ENCODE results near the gene SLC6A12. TPM values are rescaled to one million over a fixed set of nuclear protein-coding genes. Genes with fewer than 3 reads are reported as not detected.

The SLC6A12 gene
- total and polyA plus RNA-seq, 2 donors (not counting 3 experiments of a cell fraction or from before 2014, with no cell fraction given), result not detected

DNA sequence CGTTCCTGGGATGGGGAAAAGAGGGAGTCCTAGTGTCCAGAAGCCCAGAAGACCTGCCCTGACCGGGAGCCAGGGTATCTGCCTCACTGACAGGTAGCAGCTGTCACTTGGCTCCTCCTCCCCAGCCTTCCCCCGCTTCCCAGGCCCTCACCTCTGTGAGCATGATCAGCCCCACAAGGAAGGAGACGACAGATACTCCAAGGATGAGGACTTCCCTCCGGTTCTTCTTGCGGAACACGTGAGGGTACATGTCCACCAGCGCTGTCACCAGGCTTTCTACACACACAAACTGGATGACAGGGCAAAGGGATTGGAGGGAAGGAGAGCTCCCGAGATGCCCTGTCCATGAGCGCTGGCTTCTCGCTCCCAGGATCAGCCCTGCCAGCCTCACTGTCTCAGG lies 9.9 kb upstream of the SLC6A12 start:
- Histone ChIP-seq H3K4me3 (replicated peaks in 1 of 3; ENCODE audit: insufficient read depth in 1 of 3, low read depth in 1 of 3, low read length in 3 of 3) (no peak overlapping the region), H3K4me1 (ENCODE audit: control insufficient read depth, extremely low read depth, insufficient read depth, low read length) (no peaks in the 10 kb centered on the region), H3K27me3 (ENCODE audit: control insufficient read depth in 2 of 2, insufficient read depth in 2 of 2, low read length in 2 of 2) (peaks cover 0 to 2% of the 10 kb centered on the region in 2 experiments), H3K36me3 (ENCODE audit: control insufficient read depth in 2 of 2, extremely low read depth in 1 of 2, insufficient read depth in 2 of 2, low read length in 2 of 2) (no peaks in the 10 kb centered on the region), H4K20me1 (replicated peaks; ENCODE audit: control insufficient read depth, extremely low read depth, insufficient read depth, low read length) (no peaks in the 10 kb centered on the region), H3K9me3 (replicated peaks; ENCODE audit: control insufficient read depth, insufficient read depth, low read length) (no peaks in the 10 kb centered on the region), H2AFZ (ENCODE audit: low read depth, low read length) (no peak overlapping the region), H3K4me2 (ENCODE audit: insufficient read depth, low read length) (no peak overlapping the region), H3K9me1 (replicated peaks; ENCODE audit: control insufficient read depth, extremely low read depth, insufficient read depth, low read length) (no peaks in the 10 kb centered on the region), H3K79me2 (ENCODE audit: control insufficient read depth, insufficient read depth, low read length) (no peaks in the 10 kb centered on the region), H3K9ac (replicated peaks; ENCODE audit: extremely low read depth, insufficient read depth, low read length) (no peak overlapping the region), H3K27ac (ENCODE audit: insufficient read depth, low read depth, low read length) (no peak overlapping the region)
- dilution Hi-C loops (cut with MboI; ENCODE audit: extremely low pct_ligation_motif_present, low sequenced_read_pairs), result no loop called here
- TF ChIP-seq FOS (IDR thresholded peaks at IDR 0.05; ENCODE audit: borderline replicate concordance, insufficient read depth, low read length) (no peak), GATA2 (IDR thresholded peaks at IDR 0.05; ENCODE audit: insufficient read depth, insufficient read length, low read depth, low read length) (no peak), EZH2 (IDR thresholded peaks at IDR 0.05; ENCODE audit: borderline replicate concordance, low read depth, low read length, severe bottlenecking) (no peak), JUN (IDR thresholded peaks at IDR 0.05; ENCODE audit: borderline replicate concordance, insufficient read depth, insufficient read length, low read depth) (no peak), POLR2AphosphoS5 (IDR thresholded peaks at IDR 0.05; ENCODE audit: insufficient read depth, low read depth, low read length) (no peak), POLR2A (IDR thresholded peaks at IDR 0.05; ENCODE audit: low read depth, low read length) (no peak)
- TF ChIP-seq, protein P1, sequence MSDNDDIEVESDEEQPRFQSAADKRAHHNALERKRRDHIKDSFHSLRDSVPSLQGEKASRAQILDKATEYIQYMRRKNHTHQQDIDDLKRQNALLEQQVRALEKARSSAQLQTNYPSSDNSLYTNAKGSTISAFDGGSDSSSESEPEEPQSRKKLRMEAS (IDR thresholded peaks at IDR 0.05; ENCODE audit: insufficient read depth, insufficient read length), result no peak
- TF ChIP-seq, protein P2, sequence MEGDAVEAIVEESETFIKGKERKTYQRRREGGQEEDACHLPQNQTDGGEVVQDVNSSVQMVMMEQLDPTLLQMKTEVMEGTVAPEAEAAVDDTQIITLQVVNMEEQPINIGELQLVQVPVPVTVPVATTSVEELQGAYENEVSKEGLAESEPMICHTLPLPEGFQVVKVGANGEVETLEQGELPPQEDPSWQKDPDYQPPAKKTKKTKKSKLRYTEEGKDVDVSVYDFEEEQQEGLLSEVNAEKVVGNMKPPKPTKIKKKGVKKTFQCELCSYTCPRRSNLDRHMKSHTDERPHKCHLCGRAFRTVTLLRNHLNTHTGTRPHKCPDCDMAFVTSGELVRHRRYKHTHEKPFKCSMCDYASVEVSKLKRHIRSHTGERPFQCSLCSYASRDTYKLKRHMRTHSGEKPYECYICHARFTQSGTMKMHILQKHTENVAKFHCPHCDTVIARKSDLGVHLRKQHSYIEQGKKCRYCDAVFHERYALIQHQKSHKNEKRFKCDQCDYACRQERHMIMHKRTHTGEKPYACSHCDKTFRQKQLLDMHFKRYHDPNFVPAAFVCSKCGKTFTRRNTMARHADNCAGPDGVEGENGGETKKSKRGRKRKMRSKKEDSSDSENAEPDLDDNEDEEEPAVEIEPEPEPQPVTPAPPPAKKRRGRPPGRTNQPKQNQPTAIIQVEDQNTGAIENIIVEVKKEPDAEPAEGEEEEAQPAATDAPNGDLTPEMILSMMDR (IDR thresholded peaks at IDR 0.05; ENCODE audit: extremely low read depth in 1 of 2, insufficient read depth in 1 of 2, low read depth in 1 of 2, low read length in 2 of 2), result no peak
- intact Hi-C loops (cut with micrococcal nuclease), result no loop called here
- ChIA-PET CTCF (interaction anchor here (1.0 kb wide), 1 partner anchor 24 kb away, joined by 3 read pairs; no protein-coding TSS in a partner anchor), POLR2A (no interaction called here)
- DNase-seq (ENCODE audit: low read depth, low spot score), result no peak
- FAIRE-seq, result no peak
- no TSS peak for BruUV-seq (replicated peaks)

Measured in endothelial cell of umbilical vein (primary cell).